Measurements from ENCODE around the gene CNTN5.

DNA sequence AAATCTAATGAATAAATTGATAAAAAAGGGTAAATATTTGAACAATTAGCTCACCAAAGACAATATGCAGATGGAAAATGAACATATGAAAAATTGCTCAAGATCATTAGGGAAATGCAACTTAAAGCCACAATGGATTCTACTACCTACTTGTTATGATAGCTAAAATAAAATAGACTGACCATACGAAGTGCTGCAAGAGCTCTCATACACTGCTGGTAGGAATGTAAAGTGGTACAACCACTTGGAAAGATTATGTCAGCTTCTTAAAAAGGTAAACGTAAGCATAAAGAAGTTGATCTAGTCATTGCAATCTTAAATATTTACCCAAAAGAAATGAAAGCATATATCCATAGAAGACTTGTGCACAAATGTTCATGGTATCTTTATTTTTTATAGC lies 1162.2 kb downstream of the CNTN5 start:
- TF ChIP-seq EZH2 (IDR thresholded peaks at IDR 0.05; ENCODE audit: low read length, missing control alignments): no peak
- TF ChIP-seq, protein P1, sequence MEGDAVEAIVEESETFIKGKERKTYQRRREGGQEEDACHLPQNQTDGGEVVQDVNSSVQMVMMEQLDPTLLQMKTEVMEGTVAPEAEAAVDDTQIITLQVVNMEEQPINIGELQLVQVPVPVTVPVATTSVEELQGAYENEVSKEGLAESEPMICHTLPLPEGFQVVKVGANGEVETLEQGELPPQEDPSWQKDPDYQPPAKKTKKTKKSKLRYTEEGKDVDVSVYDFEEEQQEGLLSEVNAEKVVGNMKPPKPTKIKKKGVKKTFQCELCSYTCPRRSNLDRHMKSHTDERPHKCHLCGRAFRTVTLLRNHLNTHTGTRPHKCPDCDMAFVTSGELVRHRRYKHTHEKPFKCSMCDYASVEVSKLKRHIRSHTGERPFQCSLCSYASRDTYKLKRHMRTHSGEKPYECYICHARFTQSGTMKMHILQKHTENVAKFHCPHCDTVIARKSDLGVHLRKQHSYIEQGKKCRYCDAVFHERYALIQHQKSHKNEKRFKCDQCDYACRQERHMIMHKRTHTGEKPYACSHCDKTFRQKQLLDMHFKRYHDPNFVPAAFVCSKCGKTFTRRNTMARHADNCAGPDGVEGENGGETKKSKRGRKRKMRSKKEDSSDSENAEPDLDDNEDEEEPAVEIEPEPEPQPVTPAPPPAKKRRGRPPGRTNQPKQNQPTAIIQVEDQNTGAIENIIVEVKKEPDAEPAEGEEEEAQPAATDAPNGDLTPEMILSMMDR (conservative IDR thresholded peaks at IDR 0.05 in 1 of 2, IDR thresholded peaks at IDR 0.05 in 1 of 2; ENCODE audit: low read depth in 1 of 2, low read length in 2 of 2): no peak
